Spleen (tissue), 7 donors: ENCODE data around the gene PRKAG3.
A peak's percentile ranks its signal among the peaks of the same experiment; 100 is the strongest.

Experiments
- POLR2A ChIP-seq, 3 donors: fragments of 450-650 bp; IDR thresholded peaks; one replicate each; pipeline ENCODE4 v1.5.1; 2017; ENCODE audit warnings: antibody characterized with exemption in 3 of 3, mild to moderate bottlenecking in 1 of 3
- TF ChIP-seq, protein P1 (sequence below), 11 experiments: fragments of 200-600 bp in 7 of 11; fragments of 450-650 bp in 4 of 11; sonication (generic) in 4 of 11; IDR thresholded peaks in 8 of 11; conservative IDR thresholded peaks in 3 of 11; 1 replicate in 7 of 11; 2 replicates in 4 of 11; pipeline versions ENCODE4 v1.4.0 to v1.8.0; 2016 to 2021; ENCODE audit warnings: antibody characterized with exemption in 11 of 11, inconsistent platforms in 4 of 11, mild to moderate bottlenecking in 1 of 11
- donor health status: DM: no; HTN: no; CAD: no; lungs with moderate emphysema.
- donor health status: DM: no; HTN: no; CAD: no.
- donor health status: DM: no; HTN: no; CAD: no.

DNA sequence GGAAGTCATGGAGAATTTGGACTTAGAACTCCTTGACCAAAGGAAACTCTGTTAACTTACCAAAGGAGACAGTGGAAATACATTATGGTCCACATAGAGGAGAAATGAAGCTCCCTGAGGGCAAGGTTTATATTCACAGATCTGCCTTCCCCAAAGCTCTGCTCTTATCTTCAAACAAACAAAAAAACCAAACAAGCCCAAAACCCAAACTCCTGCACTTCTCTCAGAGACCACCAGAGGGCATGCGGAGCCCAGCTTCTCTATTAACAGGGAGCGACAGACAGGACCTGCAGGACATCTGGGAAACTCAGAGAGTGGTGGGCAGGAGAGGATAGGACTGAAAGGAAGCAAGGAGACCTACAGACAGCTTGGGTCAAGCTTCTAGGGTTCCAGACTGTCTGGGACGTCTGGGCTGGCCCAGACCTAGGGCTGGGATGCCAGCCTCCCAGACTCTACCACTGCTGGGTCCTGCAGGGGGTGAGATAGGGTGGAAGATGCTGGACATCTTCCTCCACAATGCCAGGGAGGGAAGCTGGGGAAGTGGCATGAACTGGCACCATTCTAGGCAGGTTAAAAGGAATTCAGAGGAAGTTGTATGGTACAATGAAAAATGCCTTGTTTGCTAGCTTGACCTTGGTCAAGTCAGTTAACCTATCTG, 45.1 kb upstream of the PRKAG3 start:
- TF ChIP-seq, protein P1, sequence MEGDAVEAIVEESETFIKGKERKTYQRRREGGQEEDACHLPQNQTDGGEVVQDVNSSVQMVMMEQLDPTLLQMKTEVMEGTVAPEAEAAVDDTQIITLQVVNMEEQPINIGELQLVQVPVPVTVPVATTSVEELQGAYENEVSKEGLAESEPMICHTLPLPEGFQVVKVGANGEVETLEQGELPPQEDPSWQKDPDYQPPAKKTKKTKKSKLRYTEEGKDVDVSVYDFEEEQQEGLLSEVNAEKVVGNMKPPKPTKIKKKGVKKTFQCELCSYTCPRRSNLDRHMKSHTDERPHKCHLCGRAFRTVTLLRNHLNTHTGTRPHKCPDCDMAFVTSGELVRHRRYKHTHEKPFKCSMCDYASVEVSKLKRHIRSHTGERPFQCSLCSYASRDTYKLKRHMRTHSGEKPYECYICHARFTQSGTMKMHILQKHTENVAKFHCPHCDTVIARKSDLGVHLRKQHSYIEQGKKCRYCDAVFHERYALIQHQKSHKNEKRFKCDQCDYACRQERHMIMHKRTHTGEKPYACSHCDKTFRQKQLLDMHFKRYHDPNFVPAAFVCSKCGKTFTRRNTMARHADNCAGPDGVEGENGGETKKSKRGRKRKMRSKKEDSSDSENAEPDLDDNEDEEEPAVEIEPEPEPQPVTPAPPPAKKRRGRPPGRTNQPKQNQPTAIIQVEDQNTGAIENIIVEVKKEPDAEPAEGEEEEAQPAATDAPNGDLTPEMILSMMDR (IDR thresholded peaks at IDR 0.05 in 8 of 11, conservative IDR thresholded peaks at IDR 0.05 in 3 of 11): peak; percentile 91 to 97 (median 94)
- TF ChIP-seq POLR2A (IDR thresholded peaks at IDR 0.05): no peak
